Measurements from ENCODE around the gene ROM1.
"Not testable (repeated sequence)": the region's sequence is repeated elsewhere in the genome, so short reads cannot be mapped to it uniquely, and the experiment has no call there.

Gene ROM1

DNA sequence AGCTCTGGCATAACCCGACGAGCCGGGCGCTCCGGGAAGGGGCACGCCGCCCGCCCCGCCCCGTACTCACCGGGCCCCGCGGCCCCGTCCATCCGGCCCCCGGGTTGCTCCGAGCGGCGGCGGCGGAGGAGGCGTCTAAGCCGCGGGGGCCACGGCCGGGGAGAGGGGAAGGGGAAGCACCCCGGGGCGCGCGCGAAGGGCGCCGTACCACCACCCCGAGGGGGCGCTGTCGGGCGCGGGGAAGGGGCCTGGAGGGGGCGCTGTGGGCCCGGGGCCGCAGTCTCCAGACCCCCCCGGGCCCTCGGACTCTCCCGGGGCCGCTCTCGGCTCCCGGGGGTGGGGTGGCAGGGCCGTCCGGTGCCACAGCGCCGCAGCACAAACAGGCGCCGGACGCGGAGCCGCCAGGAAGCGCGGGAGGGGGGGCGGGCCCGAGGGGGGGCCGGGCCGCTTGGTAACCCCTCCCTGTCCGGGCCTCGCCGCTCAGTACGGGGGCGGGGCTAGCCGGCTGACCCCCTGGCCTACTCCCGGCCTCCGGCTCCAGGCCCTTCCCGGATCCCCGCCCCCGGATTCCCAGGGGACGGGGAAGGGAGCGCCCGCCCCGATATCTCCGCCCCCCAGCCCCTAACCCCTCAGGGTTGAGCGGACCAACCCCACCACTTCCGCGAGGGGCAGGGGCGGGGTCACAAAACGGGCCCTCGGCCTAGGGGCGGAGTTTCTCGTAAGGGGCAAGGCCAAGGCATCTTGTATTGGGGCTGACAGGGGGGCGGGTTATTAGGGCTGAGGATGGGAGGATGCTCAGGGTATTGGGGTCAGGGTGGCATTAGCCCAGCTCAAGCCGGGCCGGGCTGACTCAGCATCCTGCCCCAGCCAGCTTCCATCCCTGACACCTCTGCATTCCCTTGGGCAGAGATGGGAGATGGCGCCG lies at the start of gene ROM1, which contains the start of gene EML3:
Gene ROM1, plus strand, starts transcription at position 892 of the 925 bp plus-strand sequence. Its CDS starts 25 bp downstream, at position 917.
Gene EML3, minus strand, starts transcription at position 410 of the 925 bp plus-strand sequence. Its CDS starts 318 bp downstream, at position 92.
- peak; percentile 94 for DNase-seq (ENCODE audit: low spot score)

DNA sequence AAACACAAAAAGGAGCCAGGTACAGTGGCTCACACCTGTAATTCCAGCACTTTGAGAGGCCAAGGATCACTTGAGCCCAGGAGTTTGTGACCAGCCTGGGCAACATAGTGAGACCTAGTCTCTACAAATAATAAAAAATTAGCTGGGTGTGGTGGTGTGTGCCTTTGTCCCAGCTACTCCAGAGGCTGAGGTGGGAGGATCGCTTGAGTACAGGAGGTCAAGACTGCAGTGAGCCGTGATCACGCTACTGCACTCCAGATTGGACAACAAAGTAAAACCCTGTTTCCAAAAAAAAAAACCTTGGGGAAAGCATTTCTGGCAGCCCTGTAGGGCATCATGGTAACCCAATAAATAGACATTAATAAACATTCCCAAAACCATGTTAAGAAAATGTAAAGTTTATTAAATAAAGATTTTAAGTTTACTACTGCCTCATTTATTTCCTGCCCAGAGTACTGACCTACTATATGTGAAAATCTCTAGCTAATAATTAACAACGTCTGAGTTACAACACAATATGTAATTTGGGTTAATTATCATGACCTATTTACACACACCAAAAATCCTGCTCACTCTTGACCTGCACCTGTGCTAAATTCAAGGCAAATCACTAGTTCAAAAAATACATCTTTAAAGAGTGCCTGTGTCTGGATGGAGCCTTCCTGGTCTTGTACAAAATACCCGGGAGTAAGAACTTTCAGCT lies 47.8 kb upstream of the ROM1 start:
- DNase-seq (ENCODE audit: low spot score), result no peak

DNA sequence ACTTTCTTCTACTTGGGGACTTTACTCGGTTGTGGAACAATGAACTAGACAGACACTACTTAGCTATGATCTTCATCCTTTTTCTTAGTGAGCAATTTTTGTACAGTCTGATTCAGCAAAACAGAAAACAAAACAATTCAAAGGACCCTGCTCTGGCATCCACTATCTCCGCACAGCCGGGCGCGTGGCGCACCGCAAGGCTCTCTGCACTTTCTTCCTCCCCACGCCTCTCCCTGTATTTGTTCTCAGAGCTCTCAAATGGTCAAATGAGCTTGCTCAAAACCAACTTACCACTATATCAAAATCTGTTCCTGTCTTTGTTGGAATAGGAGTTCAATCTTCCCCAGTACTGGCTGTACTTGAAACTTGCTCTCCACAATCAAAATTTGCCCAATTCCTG lies 46.8 kb upstream of the ROM1 start:
- no peak for DNase-seq (ENCODE audit: low spot score)

GRCh38 chr11:62567018-62567633 lies 45.9 kb upstream of the ROM1 start:
- no peak for DNase-seq (ENCODE audit: low spot score)

DNA sequence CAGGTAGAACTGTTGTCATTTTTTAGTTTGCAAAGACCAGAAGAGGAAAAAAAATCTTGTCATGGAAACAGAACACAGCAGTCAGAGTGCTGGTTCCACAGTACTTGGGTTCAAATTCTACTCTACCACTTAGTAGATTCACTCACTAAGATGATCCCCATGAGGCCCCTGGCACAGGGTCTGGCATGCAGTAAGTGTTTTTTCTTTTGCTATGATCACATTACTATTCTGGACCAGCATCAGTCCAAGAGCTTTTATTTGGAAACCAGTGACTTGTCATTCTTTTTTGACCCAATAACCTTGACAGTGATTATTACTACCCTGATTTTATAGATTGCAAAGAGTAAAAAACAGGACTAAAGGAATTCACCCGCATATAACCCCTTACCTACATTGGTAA lies 43.4 kb upstream of the ROM1 start:
- no peak for DNase-seq (ENCODE audit: low spot score)

- DNase-seq (ENCODE audit: low spot score), result not testable (repeated sequence)
Measured at GRCh38 chr11:62570903-62571302, 42.2 kb upstream of the ROM1 start.

DNA sequence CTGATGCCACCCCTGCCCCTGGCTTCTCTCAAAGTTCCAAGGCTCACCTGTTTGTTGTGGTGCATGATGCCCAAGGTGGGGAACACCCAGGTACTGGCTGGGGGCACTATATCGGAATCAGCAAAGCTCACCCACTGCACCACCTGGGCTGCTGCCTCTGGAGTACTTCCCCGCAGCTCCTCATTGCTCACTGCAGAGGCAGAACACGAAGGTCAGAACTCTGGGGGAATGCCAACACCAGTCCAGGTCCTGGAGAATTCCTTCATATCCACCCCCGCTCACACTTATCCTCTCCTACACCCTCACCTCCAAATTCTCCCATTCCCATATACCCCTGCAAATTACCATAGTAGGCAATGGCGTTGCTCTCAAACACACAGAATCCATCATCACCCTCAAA lies 41.6 kb upstream of the ROM1 start:
- DNase-seq (ENCODE audit: low spot score), result not testable (repeated sequence)

DNA sequence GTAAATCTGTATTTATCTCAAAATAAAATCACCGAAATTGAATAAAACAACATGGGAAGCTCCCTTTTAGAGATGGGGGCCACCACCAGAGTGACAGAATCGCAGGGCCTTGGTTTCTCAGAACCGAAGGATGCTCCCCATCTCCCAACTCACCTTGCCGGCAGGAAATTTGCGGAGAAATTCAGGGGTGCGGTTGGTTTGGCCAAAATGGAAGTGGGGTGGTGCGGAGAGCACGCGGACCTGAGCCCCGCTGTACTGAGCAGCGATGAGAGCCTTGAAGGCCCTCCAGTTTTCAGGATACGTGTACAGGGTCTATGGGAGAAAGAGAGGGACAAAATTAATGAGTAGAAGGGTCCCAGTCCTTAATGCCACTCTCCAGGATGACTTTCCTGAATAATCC lies 40.6 kb upstream of the ROM1 start:
- no peak for DNase-seq (ENCODE audit: low spot score)

DNA sequence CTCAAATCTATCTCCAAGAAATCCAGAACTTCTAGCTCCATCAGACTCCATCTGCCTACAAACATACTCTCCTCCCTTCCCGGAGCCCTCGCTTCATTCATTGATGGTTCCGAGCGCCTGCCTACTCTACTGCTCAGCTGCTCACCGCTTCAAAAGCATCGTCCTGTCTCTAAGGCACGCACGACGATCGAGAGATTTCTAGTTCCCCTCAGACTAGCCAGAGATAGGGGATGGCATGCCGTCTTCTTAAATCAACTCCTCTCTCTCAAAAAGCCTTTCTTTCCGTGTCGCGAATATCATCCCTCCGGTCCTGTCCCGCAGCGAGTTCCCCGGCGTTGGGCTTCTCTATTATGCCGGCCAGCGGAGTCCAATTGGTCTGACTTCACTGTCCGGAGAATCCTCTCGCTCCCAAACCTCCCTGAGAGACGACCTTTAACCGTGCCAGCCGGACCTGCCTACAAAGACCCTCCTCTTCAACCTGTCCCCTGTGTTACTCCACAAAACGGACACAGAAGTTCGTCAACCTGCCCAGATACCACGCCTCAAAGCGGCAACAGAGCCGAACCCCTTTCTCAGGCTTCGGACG lies 40.0 kb upstream of the ROM1 start:
- DNase-seq (ENCODE audit: low spot score), result no peak

DNA sequence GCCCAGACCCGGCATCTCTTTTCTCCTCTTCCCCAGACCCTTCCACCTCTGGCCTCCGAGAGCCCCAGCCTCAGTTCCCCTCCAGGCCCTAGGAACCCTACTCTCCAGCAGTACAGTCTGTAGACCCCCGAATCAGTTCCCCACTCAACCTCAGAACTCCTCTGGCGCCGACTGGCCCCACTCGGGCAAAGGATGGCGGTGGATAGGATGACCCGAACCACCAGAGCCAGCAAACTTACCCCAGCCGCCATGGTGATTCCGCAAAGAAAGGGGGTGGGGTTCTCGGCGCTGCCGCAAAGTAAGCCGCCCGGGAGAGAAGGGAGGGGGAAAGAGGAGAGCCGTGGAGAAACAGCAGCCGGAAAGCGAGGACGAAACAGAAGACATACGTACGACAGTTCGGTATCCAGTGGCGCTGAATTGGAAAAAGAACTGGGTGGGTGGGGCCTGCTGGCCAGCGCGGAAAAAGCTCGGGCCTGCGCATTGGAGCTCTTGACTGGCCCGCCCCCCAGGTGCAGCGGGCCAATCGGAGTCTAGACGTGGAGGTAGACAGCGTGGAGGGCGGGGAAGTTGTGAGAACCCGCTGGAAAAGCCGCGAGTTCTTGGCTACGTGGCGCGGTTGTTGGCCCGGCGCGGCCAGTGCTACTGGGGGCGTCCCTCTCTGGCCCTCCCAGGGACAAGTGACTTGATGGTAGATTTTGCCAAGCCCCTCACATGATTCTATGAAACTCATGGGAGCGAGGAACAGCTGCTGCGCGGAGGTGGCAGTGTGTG lies 39.3 kb upstream of the ROM1 start, which contains the start of gene EEF1G:
Gene EEF1G, minus strand, starts transcription at position 300 of the 771 bp plus-strand sequence. Its CDS starts 49 bp downstream, at position 251.
- peak; percentile 99 for DNase-seq (ENCODE audit: low spot score)

DNA sequence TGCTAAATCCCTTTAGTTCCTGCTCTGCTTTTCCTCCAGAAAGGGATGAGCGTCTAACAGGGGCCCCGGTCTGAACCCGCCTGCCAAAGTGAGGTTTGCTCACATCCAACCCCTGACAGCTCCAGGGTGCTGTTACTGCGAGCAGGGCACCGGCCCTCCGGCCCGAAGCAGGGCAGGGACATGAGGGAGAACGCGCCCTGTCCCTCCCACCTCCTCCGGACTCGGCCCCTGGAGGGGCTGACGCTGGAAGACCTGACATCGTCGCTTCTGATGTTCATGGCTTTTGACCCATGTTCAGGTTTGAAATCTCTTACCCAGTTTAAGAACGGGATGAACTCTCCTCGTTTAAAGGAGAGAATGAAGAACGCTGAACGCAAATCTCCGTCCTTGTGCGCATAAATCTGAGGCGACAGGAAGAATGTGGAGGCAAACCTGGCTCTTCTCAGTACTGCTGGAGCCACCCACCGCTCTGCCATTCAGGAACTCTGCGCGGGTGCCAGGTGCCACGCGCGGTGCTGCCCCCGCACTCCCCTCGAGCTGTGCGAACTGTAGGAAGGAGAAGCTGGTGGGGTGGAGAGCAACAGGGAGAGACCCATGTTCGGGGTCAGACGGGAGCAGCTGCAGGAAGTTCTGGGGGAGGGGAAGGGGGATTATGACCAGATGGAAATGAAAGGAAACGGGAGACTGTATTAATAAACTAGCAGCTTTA lies 38.5 kb upstream of the ROM1 start:
- DNase-seq (ENCODE audit: low spot score), result peak; percentile 34

- no peak for DNase-seq (ENCODE audit: low spot score)
Measured at GRCh38 chr11:62575156-62575555, 37.9 kb upstream of the ROM1 start.

- no peak for DNase-seq (ENCODE audit: low spot score)
Measured at GRCh38 chr11:62575837-62576236, 37.2 kb upstream of the ROM1 start.

DNA sequence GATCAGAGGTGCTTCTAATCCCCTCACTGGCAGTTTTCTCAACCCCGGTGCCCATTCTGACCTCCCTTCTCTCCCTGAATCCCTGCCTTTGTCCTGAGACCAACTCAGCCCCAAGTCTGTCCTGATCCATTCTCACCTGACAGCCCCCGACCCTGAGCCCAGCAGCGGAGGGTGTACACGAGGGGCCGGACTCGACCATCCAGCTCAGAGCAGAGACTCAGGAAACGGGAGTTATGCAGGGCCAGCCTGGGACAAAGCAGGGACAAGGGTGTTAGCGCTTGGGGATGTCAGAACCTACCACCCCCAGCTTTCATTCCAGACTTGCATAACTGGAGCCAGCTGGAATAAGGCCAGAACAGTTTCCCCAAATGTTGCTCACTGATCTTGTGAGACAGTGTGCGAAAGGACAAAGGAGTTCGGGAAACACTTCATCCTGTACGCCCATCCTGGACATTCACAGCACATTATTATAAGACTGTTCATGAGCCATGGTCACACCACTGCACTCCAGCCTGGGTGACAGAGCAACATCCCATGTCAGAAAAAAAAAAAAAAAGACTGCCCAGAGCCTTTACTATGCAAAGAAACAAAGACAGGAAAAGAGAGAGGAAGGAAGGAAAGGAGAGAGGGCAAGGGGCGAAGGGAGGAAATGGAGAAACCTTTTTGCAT lies 35.9 kb upstream of the ROM1 start:
- no peak for DNase-seq (ENCODE audit: low spot score)

- DNase-seq (ENCODE audit: low spot score), result no peak
Measured at GRCh38 chr11:62578541-62578940, 34.5 kb upstream of the ROM1 start.

DNA sequence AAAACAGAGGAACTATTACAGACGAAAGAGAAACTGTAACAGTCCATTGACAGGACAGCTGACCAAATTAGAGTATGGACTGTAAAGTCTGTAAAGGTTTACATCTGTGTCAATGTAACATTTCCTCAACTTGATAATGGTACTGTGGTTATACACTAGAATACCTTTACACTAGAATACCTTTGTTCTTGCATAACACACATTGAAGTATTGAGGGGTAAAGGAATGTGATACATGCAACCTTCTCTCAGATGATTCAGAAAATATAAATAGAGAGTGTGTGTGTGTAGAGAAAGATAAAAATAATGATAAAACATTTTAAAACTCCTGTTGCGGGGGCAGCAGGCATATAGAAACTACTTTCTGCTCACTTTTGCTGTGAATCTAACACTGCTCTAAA lies 33.8 kb upstream of the ROM1 start:
- no peak for DNase-seq (ENCODE audit: low spot score)

GRCh38 chr11:62580959-62581715 lies 31.9 kb upstream of the ROM1 start:
- DNase-seq (ENCODE audit: low spot score), result no peak

DNA sequence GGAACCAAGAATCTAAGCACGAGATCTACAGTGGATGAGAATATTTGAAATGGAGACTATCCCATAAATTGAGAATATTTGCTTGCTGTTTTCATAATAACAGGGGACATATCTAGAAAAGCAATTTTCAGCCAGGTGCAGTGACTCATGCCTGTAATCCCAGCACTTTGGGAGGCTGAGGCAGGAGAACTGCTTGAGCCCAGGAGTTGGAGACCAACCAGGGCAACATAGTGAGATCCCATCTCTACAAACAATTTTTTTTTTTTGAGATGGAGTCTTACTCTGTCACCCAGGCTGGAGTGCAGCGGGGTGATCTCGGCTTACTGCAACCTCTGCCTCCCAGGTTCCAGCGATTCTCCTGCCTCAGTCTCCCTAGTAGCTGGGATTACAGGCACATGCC lies 31.3 kb upstream of the ROM1 start:
- DNase-seq (ENCODE audit: low spot score), result not testable (repeated sequence)

DNA sequence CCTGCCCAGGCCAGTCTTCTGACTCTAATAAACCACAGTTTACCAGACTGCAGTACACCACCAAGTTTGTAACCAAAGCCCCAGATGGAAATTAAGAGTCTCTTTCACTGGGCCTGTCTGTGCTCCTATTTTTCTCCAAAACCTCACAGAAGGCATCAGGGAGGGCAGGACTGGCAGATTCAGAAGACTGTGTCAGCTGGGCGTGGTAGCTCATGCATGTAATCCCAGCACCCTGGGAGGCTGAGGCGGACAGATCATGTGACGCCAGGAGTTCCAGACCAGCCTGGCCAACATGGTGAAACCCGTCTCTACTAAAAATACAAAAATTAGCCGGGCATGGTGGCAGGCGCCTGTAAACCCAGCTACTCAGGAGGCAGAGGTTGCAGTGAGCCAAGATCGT lies 27.7 kb upstream of the ROM1 start:
- not testable (repeated sequence) for DNase-seq (ENCODE audit: low spot score)
